Gastrocnemius medialis (tissue), 4 donors: ENCODE measurements around the gene CARMIL1. TPM values are rescaled to one million over a fixed set of nuclear protein-coding genes. Genes with fewer than 3 reads are reported as not detected.

Source experiments
- ATAC-seq, 2 donors: fragments of 150-250 bp; one replicate each; pipeline ENCODE4 v1.9.1; 2016
- DNase-seq, 2 donors: peaks; one replicate each; pipeline ENCODE4 v3.0.0-alpha.2; 2019
- H3K27ac ChIP-seq, 4 donors: fragments of 200-600 bp; sonication (generic); 1 replicate in 1 of 4; 2 replicates in 3 of 4; pipeline ENCODE4 v1.5.1; 2016 to 2018; ENCODE audit warnings: mild to moderate bottlenecking in 2 of 4, moderate library complexity in 1 of 4
- H3K27me3 ChIP-seq, 3 donors: fragments of 200-600 bp; sonication (generic) in 2 of 3; 1 replicate in 1 of 3; 2 replicates in 2 of 3; pipeline versions ENCODE4 v1.5.1 to v1.6.0; 2016 to 2019; ENCODE audit warnings: mild to moderate bottlenecking in 1 of 3, moderate library complexity in 1 of 3
- H3K36me3 ChIP-seq, 2 donors: fragments of 200-600 bp; sonication (generic) in 1 of 2; one replicate each; pipeline ENCODE4 v1.5.1; 2017 to 2018
- H3K4me1 ChIP-seq, 2 donors: fragments of 200-600 bp; sonication (generic) in 1 of 2; one replicate each; pipeline ENCODE4 v1.5.1; 2016 to 2017; ENCODE audit warnings: mild to moderate bottlenecking in 2 of 2
- H3K4me3 ChIP-seq, 4 donors: fragments of 200-600 bp; sonication (generic) in 3 of 4; 1 replicate in 1 of 4; 2 replicates in 3 of 4; pipeline ENCODE4 v1.5.1; 2016 to 2019; ENCODE audit warnings: mild to moderate bottlenecking in 2 of 4
- H3K9me3 ChIP-seq, 3 donors: fragments of 200-600 bp; sonication (generic) in 2 of 3; 1 replicate in 1 of 3; 2 replicates in 2 of 3; pipeline ENCODE4 v1.5.1; 2016 to 2019
- POLR2A ChIP-seq, 2 donors: fragments of 450-650 bp; IDR thresholded peaks; one replicate each; pipeline ENCODE4 v1.6.1; 2017; ENCODE audit warnings: antibody characterized with exemption in 2 of 2, mild to moderate bottlenecking in 2 of 2, moderate library complexity in 2 of 2
- in situ Hi-C, 4 donors: fragments of 200-750 bp; cut with MboI; loops; one replicate each; pipeline versions ENCODE4 v1.15.0 to v1.8.0; 2017; ENCODE audit warnings: low sequenced_read_pairs in 4 of 4
- intact Hi-C: fragments of 100-400 bp; cut with DNase I; formaldehyde crosslinking; loops from one replicate; pipeline ENCODE4 v1.15.1; 2023; ENCODE audit warnings: low total_unique reads
- total RNA-seq, 4 donors: library from RNA; depleted of rRNA; stranded (reverse); fragments of >200 nt; gene quantifications; one replicate each; pipeline versions ENCODE4 v1.1.0 to v1.2.3, GENCODE V29; 2016
- TF ChIP-seq, protein P1 (sequence below), 5 experiments: fragments of 450-650 bp in 3 of 5; fragments of 200-600 bp in 2 of 5; sonication (generic) in 2 of 5; IDR thresholded peaks in 4 of 5; conservative IDR thresholded peaks in 1 of 5; 1 replicate in 4 of 5; 2 replicates in 1 of 5; pipeline ENCODE4 v1.5.1; 2016 to 2019; ENCODE audit warnings: antibody characterized with exemption in 5 of 5, mild to moderate bottlenecking in 3 of 5, moderate library complexity in 3 of 5

Gene CARMIL1
- total RNA-seq, 4 donors from 2014 or later: 0.87 to 2.1 (median 1.7) TPM

DNA sequence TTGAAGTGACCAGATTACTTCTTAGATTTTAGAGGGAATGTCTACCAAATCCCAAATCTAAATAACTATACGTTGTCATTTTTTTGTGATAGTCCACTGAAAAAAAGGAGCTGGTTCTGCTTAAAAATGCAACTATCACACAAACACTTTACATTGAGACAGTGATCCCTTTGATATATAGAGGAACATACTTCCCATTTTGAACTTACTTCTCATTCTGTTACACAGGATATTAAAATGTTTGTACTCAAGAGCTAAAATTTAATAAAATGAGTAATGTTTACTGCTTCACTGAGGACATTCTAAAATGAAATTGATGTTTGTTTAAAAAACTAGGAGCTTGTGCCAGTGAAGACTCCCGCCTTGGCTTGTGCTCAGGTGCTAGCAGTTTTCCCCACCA, 174.1 kb downstream of the CARMIL1 start:
- Histone ChIP-seq H3K36me3 (no peaks in the 10 kb centered on the region), H3K9me3 (no peaks in the 10 kb centered on the region), H3K4me1 (no peaks in the 10 kb centered on the region), H3K27ac (no peak overlapping the region), H3K4me3 (no peak overlapping the region), H3K27me3 (no peaks in the 10 kb centered on the region)
- TF ChIP-seq POLR2A (IDR thresholded peaks at IDR 0.05): no peak
- TF ChIP-seq, protein P1, sequence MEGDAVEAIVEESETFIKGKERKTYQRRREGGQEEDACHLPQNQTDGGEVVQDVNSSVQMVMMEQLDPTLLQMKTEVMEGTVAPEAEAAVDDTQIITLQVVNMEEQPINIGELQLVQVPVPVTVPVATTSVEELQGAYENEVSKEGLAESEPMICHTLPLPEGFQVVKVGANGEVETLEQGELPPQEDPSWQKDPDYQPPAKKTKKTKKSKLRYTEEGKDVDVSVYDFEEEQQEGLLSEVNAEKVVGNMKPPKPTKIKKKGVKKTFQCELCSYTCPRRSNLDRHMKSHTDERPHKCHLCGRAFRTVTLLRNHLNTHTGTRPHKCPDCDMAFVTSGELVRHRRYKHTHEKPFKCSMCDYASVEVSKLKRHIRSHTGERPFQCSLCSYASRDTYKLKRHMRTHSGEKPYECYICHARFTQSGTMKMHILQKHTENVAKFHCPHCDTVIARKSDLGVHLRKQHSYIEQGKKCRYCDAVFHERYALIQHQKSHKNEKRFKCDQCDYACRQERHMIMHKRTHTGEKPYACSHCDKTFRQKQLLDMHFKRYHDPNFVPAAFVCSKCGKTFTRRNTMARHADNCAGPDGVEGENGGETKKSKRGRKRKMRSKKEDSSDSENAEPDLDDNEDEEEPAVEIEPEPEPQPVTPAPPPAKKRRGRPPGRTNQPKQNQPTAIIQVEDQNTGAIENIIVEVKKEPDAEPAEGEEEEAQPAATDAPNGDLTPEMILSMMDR (IDR thresholded peaks at IDR 0.05 in 4 of 5, conservative IDR thresholded peaks at IDR 0.05 in 1 of 5): no peak
- no peak for DNase-seq
- in situ Hi-C loops (no loop called here), intact Hi-C loops (no loop called here)
- ATAC-seq: no peak

- in situ Hi-C loops (no loop called here), intact Hi-C loops (no loop called here)
- DNase-seq (no peak), ATAC-seq (no peak)
- H3K4me3 ChIP-seq: no peak overlapping the region
- no peak overlapping the region for H3K27ac ChIP-seq
- H3K27me3 ChIP-seq: no peaks in the 10 kb centered on the region
- no peak for TF ChIP-seq POLR2A (IDR thresholded peaks at IDR 0.05)
- H3K9me3 ChIP-seq: no peaks in the 10 kb centered on the region
- H3K4me1 ChIP-seq: no peaks in the 10 kb centered on the region
- H3K36me3 ChIP-seq: no peaks in the 10 kb centered on the region
Observed at GRCh38 chr6:25454136-25454535, 175.0 kb downstream of the CARMIL1 start.

- Histone ChIP-seq H3K27me3 (no peaks in the 10 kb centered on the region), H3K4me3 (no peak overlapping the region), H3K36me3 (no peaks in the 10 kb centered on the region), H3K9me3 (no peaks in the 10 kb centered on the region), H3K27ac (no peak overlapping the region), H3K4me1 (no peaks in the 10 kb centered on the region)
- ATAC-seq (no peak), DNase-seq (no peak)
- in situ Hi-C loops (no loop called here), intact Hi-C loops (no loop called here)
- TF ChIP-seq POLR2A (IDR thresholded peaks at IDR 0.05): no peak
- TF ChIP-seq, protein P1 (IDR thresholded peaks at IDR 0.05 in 4 of 5, conservative IDR thresholded peaks at IDR 0.05 in 1 of 5): no peak
Observed at GRCh38 chr6:25456249-25457040, 177.3 kb downstream of the CARMIL1 start.

DNA sequence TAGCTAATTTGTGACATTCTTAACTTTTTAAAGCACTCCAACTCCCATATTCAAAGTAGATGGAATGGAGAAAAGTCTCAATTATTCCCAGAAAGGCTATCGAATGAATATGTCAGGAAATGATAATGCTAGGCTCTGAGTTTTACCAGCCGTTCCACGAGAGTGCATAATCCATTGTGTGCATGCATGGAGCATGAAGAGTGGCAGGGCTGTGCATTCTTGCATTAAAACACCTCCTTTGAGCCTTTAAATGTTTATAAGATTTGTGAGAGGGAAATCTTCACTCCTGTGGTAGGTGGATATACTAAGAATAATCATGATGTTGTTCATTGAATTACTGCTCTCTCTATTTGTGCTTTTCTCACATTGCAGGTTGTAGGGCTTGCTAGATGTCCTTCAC, 178.3 kb downstream of the CARMIL1 start:
- DNase-seq (no peak), ATAC-seq (no peak)
- H3K4me1 ChIP-seq: no peaks in the 10 kb centered on the region
- no peaks in the 10 kb centered on the region for H3K9me3 ChIP-seq
- H3K4me3 ChIP-seq: no peak overlapping the region
- no peak overlapping the region for H3K27ac ChIP-seq
- TF ChIP-seq POLR2A (IDR thresholded peaks at IDR 0.05): no peak
- TF ChIP-seq, protein P1 (IDR thresholded peaks at IDR 0.05 in 4 of 5, conservative IDR thresholded peaks at IDR 0.05 in 1 of 5): no peak
- intact Hi-C loops (no loop called here), in situ Hi-C loops (no loop called here)
- H3K36me3 ChIP-seq: no peaks in the 10 kb centered on the region
- H3K27me3 ChIP-seq: no peaks in the 10 kb centered on the region

GRCh38 chr6:25458485-25458884, 179.3 kb downstream of the CARMIL1 start:
- H3K27ac ChIP-seq: no peak overlapping the region
- DNase-seq: no peak
- H3K4me3 ChIP-seq: no peak overlapping the region
- no peaks in the 10 kb centered on the region for H3K36me3 ChIP-seq
- in situ Hi-C loops (no loop called here), intact Hi-C loops (no loop called here)
- ATAC-seq: no peak
- H3K9me3 ChIP-seq: no peaks in the 10 kb centered on the region
- TF ChIP-seq POLR2A (IDR thresholded peaks at IDR 0.05): no peak
- TF ChIP-seq, protein P1 (IDR thresholded peaks at IDR 0.05 in 4 of 5, conservative IDR thresholded peaks at IDR 0.05 in 1 of 5): no peak
- no peaks in the 10 kb centered on the region for H3K4me1 ChIP-seq
- no peaks in the 10 kb centered on the region for H3K27me3 ChIP-seq
